Activated T-cell treated with anti-CD3 and anti-CD28 coated beads for 24 hours (primary cell): ENCODE measurements around the gene OR9Q2.
"Not testable (repeated sequence)": the region's sequence is repeated elsewhere in the genome, so short reads cannot be mapped to it uniquely, and the experiment has no call there.

ENCODE experiments used
- DNase-seq: peaks from one replicate; pipeline ENCODE4 v3.0.0-alpha.2; 2020; ENCODE audit warnings: low read depth

Gene OR9Q2

GRCh38 chr11:58188770-58189169, at the start of gene OR9Q2:
TSS of gene OR9Q2 (plus strand) at chr11:58189070. CDS start at chr11:58190491, 1,421 bp downstream.
- DNase-seq = no peak

DNA sequence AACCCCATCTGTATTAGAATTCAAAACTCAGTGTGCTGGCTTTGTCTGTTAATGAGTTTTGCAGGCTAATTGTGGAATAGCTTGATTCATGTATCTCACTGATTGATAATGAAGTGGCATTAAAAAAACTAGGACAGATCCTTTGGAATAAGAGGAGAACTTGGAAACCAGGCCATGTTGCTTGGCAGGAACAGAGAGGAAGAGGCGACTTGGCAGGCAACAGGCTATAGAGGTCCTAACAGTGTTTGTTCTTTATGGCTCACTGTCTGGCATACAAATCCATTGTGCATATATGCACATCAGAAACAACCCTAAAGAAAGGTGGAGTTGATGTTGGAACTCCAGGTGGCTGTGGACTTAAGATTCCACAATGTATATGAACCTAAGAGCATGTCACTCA, 46.1 kb upstream of the OR9Q2 start:
- no peak for DNase-seq

DNA sequence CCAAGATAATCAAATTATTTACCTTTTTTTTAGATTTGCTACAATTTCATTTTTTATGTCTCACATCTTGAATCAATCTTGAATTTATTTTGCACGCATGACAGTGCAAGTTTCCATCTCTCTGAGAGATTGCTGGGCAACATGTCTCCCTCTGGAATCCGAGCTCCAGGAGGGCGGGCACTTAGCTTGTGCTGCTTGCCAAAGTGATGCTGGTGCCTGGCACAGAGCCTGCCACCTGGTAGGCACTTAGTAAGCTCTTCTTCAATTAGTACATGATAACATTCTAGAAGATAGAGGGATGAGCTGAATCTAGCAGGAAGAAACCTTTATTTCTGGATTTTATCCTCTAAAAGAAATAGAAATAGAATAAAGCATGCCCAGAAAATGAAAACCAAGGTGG, 36.1 kb upstream of the OR9Q2 start:
- DNase-seq = no peak

DNA sequence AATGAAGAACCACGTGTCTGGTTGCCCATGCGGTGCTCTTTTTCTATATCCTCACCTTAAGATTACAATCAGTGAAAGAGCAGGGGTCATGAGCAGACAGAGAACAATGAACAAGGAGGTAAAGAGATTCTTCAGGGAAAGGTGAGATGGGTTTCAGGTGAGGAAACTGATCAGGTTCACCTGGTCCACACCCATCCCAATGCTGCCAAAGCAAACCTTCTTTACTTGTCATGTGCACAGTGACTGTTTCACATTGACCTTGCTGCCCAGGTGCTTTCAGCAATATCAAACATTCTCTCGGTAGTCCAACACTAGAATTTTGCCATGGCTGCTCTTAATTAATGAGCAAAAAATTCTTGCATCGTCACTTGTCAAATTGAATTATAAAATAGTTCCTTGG, 24.5 kb upstream of the OR9Q2 start:
- no peak for DNase-seq

DNA sequence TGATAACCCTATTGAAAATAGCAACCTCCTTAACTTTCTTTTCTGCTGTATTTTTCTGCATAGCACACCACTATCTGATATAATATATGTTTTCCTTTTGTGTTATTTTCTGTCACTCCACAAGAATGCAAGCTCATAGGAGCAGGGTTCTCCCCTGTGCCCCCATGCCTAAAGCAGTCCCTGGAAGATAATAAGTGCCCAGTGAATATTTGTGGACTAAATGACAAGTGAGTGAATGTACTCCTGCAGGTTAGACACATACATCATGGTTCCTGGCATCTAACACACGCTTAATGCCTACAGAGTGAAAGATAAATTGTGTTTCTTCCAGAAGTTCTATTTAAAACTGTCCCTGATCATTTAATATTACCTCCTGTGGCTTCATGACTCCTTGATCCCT, 23.9 kb upstream of the OR9Q2 start:
- no peak for DNase-seq

GRCh38 chr11:58165504-58166106, 23.3 kb upstream of the OR9Q2 start:
- DNase-seq = no peak

DNA sequence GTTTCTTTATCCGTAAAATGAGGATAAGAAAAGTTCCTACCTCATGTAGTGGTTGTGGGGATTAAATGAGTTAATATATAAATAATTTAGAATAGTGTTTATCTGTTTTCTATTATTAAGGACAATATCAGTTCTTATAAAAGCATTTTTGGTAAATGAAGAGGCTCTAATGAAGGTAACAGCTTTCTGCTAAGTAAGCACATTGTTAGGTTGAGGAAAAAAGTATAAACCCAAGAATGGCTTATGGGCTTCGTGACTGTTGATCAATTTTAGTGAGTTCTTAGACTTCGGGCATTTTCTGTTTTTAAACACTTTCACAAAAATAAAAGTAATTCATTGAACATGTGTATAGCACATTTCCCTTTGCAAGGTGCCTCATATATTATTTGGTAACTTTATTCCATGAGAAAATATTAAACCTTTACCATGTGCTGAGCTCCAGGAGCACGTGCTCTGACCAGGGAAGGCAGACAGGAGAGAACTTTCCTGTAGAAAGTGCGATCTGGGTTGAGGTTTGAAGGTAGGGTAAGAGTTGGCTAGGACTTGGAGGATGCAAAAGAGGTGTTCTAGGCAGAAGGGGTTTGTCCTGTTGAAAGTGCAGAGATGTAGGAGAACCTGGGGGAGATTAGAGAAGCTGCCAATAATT, 11.3 kb upstream of the OR9Q2 start:
- no peak for DNase-seq

DNA sequence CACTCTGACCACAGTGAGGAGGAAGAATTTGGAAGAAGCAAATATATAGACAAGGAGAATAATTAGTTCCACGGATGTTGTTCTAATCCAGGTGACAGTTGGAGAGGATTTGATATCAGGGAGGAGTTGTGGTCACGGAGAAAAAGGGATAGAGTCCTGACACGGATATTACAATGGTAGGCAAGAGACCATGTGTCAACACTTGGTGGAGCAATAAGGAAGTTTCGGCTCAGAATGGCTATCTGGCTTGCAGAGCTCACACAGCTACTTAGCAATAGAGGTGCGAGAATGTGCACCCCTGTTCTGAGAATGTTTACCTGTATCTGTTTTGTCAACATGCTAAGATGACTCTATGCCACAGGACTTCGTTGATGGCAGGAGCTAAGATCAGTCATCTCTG, 10.4 kb upstream of the OR9Q2 start:
- DNase-seq = no peak

DNA sequence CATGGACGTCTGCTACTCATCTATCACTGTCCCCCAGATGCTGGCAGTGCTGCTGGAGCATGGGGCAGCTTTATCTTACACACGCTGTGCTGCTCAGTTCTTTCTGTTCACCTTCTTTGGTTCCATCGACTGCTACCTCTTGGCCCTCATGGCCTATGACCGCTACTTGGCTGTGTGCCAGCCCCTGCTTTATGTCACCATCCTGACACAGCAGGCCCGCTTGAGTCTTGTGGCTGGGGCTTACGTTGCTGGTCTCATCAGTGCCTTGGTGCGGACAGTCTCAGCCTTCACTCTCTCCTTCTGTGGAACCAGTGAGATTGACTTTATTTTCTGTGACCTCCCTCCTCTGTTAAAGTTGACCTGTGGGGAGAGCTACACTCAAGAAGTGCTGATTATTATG, 9.2 kb upstream of the OR9Q2 start:
- no peak for DNase-seq

DNA sequence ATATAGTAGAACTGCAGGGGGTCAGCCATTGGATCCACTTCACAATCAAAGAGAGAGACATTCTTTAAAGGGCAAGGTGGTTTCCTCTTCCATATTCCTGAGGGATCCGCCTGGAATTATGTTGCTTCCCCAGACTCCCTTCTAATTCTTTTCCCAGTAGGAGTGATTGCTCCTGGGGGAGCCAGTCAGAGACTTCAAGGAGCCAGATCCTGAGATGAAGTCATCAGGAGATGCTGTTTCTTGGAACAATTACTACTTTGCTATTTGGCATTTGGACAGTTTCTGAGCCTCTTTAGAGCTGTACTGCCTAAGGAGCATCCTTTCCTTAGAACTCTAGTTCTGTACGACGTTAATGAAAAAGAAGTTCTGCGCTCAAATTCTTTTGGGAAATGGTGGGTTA, 1.9 kb upstream of the OR9Q2 start:
- no peak for DNase-seq

DNA sequence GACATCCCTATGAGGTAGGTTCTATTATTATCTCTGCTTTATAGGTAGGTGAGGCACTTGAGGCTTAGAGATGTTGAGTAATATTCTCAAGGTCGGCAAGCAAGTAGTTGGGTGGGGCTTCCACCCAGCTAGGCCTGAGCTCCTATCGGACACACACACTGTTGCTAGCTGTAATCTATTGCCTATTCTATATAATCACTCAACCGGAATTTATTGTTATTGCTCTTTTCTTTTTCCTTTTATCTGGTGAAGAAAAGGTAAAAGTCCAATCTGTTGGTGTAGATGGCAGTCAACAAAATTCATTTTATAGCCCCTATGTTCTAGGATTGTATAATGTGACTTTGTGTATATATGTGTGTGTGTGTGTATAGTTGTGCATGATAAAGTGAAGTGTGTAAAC, 3.4 kb downstream of the OR9Q2 start:
- DNase-seq = no peak

DNA sequence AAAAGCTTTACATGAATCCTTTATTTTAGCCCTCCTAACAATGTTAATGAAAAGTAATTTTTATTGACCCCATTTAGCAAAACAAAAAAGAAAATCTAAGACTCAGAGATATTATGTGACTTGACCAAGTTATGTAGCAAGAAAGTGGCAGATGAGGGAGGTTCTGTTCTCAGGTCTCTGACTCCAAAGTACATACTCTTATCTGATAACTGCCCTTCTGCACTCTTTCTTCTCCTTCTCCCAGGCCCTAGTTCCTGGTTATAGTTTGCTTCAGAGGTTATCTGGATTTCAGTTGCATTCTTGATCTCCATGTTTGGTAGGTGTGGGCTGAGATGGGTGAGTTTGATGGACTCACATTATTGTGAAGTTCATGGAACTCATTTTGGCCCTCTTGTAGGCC, 4.5 kb downstream of the OR9Q2 start:
- no peak for DNase-seq

- DNase-seq = no peak
Measured at GRCh38 chr11:58195939-58196338, 7.1 kb downstream of the OR9Q2 start.

- no peak for DNase-seq
Measured at GRCh38 chr11:58199271-58199670, 10.4 kb downstream of the OR9Q2 start.

DNA sequence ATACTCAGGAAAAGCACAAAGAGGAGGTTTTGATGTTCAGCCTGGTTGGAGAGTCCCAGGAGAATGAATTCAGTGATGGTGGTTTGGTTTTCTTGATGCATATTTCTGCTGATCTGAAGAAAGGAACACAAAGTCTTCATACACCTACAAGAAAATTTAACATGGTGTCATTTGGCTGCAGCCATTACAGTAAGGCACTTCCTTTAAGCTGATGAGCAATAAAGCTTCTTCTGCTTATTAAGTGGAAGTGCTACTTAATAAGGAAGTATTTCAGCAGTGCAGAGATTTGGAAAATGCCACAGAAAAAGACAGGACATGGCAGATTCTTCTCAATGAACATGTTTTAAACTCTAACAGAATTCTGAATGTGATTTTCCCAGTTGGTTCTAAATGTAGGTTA, 15.2 kb downstream of the OR9Q2 start, which contains the start of gene OR1S2:
Gene OR1S2 (minus strand): TSS at position 101 of the 400 bp plus-strand sequence. CDS start 0 bp downstream, at position 101.
- no peak for DNase-seq

DNA sequence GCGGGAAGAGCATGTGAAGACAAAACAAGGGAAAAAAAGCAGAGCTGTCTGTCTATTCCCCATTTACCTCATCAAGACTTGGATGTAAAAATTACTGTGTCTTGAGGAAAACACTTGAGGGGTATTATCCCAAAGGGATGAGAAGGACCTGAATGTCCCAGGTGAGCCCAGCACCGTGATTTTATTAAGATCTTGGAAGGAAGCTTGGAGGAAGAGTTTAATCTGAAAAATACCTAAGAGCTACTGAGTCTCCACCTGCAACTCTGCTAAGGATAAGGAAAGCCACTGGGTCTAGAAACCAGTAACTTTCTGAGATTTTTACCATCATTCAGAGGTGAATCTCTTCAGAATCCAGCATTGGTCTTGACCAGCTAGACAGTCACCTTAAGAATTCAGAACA, 23.6 kb downstream of the OR9Q2 start, which contains the start of gene OR1S1:
Gene OR1S1 (plus strand): TSS at position 301 of the 400 bp plus-strand sequence.
- DNase-seq = not testable (repeated sequence)

- DNase-seq = no peak
Measured at GRCh38 chr11:58216476-58216875, 27.6 kb downstream of the OR9Q2 start.

GRCh38 chr11:58222721-58223120, 33.9 kb downstream of the OR9Q2 start:
- DNase-seq = no peak

DNA sequence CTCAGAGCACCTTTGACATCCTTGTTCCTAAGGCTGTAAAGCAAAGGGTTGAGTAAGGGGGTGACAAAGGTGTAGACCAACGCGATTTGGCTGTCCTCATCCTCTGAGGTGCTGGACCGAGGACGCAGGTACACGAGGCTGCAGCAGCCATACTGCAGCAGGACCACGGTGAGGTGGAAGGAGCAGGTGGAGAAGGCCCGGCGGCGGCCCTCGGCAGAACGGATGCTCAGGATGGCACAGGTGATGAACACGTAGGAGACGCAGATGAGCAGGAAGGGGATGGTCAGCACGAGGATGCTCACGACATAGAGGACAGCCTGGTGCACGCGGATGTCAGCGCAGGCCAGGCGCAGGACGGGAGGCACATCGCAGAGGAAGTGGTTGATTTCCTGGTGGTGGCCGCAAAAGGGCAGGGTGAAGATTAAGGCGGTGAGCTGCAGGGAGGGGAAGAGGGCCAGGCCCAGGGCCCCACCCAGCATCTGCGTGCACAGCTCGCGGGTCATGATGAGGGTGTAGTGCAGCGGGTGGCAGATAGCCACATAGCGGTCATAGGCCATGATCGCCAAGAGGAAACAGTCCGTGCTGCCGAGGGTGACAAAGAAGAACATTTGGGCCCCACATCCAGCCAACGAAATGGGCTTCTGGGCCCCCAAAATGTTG, 39.2 kb downstream of the OR9Q2 start:
- DNase-seq = no peak
